GM12873 (cell line): Measurements from ENCODE around the gene PIP5K1B.

Source experiments
- TF ChIP-seq, protein P1 (sequence below): IDR thresholded peaks from 2 replicates; pipeline ENCODE4 v1.5.1; 2012; ENCODE audit warnings: low read depth, mild to moderate bottlenecking, moderate library complexity, low read length, control low read depth; ENCODE audit not compliant: insufficient read depth; ENCODE audit errors: missing control alignments

PIP5K1B gene

DNA sequence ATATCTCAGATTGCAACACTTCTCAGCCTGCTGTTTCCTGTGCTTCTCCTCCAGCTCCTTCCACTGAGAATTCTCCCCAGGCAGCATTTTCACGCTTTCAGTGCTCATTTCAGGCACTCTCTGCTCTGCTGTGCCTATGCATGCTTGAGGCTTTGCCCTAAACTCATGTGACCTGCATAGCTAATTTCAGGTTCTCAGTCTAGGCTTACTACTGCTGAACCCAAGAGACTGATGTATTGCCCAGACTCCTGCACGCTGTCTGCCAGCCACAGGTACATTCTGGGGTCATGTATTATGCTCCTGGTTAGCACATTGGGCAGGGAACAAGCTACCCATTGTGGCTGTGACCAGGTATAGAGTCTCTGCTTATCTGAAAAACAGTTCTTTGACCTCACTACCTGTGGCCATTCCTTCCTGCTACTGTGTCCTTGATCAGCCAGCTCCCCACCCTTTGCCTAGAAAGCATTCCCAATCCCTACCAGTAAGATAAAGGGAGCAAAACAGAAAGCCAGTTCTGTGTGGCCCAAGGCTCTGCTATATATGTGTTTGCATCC, 34.7 kb downstream of the PIP5K1B start:
- TF ChIP-seq, protein P1, sequence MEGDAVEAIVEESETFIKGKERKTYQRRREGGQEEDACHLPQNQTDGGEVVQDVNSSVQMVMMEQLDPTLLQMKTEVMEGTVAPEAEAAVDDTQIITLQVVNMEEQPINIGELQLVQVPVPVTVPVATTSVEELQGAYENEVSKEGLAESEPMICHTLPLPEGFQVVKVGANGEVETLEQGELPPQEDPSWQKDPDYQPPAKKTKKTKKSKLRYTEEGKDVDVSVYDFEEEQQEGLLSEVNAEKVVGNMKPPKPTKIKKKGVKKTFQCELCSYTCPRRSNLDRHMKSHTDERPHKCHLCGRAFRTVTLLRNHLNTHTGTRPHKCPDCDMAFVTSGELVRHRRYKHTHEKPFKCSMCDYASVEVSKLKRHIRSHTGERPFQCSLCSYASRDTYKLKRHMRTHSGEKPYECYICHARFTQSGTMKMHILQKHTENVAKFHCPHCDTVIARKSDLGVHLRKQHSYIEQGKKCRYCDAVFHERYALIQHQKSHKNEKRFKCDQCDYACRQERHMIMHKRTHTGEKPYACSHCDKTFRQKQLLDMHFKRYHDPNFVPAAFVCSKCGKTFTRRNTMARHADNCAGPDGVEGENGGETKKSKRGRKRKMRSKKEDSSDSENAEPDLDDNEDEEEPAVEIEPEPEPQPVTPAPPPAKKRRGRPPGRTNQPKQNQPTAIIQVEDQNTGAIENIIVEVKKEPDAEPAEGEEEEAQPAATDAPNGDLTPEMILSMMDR = no peak

DNA sequence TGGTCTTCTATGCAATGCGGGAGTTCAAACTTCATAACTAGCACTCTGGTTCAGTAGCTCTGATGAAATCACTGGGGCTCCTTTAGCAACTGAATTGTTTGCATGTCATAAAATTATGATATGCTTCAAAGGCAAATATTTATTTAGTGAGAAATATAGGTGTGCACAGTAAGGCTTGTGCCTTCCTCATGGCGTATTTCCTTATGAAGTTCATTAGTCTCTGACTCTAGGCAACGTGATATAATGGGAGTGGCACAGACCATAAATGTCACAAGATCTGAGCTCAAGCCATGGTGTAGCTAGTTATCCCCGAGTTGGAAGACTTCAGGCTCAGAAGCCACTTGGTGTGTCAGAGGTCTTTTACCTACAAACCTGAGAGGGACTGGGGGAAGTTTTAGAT, 35.5 kb downstream of the PIP5K1B start:
- TF ChIP-seq, protein P1 = no peak

DNA sequence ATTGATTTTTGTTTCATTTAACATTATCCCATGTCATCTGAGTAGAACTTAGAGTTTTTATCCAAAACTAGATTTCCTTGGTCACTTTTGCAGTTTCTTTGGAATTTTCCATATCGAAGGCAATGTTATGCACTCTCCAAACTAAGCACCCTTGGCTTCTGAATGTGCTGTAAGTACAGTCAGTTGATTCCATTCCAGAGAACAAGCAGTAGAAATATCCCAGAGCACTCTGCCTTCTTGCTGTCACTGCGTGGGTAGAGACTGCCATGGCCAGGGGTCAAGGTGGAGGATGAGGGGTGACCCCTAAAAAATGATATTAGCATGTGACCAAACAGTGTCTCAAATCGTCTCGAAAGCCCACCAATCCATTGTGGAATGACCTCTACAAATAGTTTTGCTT, 36.2 kb downstream of the PIP5K1B start:
- TF ChIP-seq, protein P1 = no peak

DNA sequence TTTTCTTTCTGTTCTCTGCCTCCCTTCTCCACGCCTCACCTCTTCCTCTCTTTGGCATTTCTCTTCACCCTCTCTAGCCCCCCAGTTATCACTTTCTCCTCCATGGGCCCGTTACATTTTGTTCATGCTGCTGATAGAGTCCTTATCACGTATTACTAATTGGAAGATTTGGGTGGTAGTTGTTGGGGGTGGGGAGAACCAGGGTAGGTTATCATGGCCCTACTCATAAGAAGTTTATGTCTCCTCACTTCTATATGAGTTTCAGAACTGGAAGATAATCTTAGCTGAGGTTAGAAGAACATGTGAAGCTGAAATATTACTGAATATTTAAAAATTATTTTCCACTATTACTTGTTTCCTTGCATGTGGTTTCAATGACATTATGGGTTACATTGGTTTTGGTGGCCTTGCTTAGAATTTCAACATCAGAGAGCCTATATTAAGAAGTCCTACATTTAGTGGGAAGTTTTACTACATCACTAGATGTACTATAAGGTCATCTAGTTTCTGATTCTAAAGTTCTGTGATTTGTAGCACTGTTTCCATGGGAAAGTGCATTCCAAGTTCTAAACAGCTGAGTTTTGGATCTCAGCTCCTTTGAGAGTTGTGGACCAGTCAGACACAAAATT, 36.8 kb downstream of the PIP5K1B start:
- TF ChIP-seq, protein P1 = no peak

DNA sequence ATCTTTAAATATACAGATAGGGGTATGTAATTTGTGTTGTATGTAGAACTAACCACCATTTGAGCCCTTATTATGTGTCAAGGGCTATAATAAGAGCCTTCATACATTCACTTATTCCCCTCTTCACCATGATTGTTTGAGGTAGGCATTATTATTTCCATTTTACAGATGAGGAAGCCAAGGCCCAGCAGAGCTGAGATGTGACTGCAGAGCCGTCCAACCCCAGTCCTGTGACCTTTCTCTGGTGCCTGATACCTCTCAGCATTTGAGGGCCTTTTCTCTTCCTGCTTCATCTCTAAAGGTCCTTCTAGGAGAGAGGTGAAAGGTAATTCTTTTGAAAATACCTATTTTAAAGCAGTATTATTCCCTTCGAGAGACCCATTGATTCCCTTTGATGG, 37.3 kb downstream of the PIP5K1B start:
- TF ChIP-seq, protein P1 = no peak

DNA sequence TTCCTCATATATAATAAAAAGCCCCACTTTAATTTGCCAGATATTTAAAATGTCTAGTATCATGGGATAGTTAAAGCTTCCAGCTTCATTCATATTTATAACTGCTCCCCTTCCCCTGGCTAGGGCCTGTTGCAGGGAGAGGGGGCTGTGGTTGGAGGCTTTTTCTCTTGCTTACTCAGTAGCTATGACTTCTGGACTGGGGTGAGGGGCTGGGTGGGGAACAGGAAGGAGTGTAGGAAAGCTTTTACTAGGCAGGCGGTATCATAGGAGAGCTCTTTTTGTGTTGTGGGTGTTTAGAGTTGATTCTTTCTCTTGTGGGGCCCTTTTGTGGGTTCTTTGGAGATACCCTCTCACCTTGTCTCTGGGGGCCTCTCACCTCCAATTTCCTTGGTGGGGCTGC, 39.4 kb downstream of the PIP5K1B start:
- TF ChIP-seq, protein P1 = no peak

DNA sequence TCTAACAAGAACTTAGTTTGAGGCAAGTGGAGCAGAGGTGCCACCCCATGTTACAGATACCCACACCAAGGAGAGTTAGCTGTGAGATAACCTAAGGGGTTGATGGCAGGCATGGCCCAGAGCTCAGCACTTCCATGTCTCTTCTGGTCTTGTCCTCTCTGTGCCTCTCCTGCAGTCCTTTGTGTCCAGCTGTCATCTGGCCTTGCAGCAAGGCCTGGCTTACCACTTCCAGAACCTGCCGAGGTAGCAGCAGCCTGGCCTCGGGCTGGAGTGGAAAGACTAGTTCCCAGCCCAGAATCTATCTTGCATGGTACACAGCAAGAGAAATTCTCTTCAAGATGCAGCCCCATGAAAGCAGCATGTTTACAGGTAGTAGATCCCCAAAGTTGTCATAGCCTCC, 41.5 kb downstream of the PIP5K1B start:
- TF ChIP-seq, protein P1 = no peak
